HG03097 (cell line): Measurements from ENCODE around the gene ADGRD1.
"Not testable (repeated sequence)": the region's sequence is repeated elsewhere in the genome, so short reads cannot be mapped to it uniquely, and the experiment has no call there.

ENCODE experiments used
- ATAC-seq: cut with Tn5 transposase; IDR thresholded peaks from one replicate; pipeline ENCODE4 v1.9.1; 2021; ENCODE audit not compliant: unreplicated experiment, low FRiP score

Gene ADGRD1

GRCh38 chr12:131066886-131067490 is 113.3 kb downstream of the ADGRD1 start:
- no peak for ATAC-seq

- no peak for ATAC-seq
Measured at GRCh38 chr12:131067981-131068851, 114.5 kb downstream of the ADGRD1 start.

- not testable (repeated sequence) for ATAC-seq
Measured at GRCh38 chr12:131068926-131069720, 115.4 kb downstream of the ADGRD1 start.

GRCh38 chr12:131070136-131070535 is 116.4 kb downstream of the ADGRD1 start:
- ATAC-seq = not testable (repeated sequence)

GRCh38 chr12:131070668-131071067 is 117.0 kb downstream of the ADGRD1 start:
- not testable (repeated sequence) for ATAC-seq

- not testable (repeated sequence) for ATAC-seq
Measured at GRCh38 chr12:131071234-131071820, 117.6 kb downstream of the ADGRD1 start.

GRCh38 chr12:131071950-131072349 is 118.2 kb downstream of the ADGRD1 start:
- not testable (repeated sequence) for ATAC-seq

- ATAC-seq = no peak
Measured at GRCh38 chr12:131072451-131073230, 118.9 kb downstream of the ADGRD1 start.

- ATAC-seq = no peak
Measured at GRCh38 chr12:131074221-131075083, 120.7 kb downstream of the ADGRD1 start.

- ATAC-seq = no peak
Measured at GRCh38 chr12:131075194-131075593, 121.5 kb downstream of the ADGRD1 start.

GRCh38 chr12:131075611-131076010 is 121.9 kb downstream of the ADGRD1 start:
- ATAC-seq = no peak

GRCh38 chr12:131076296-131076695 is 122.6 kb downstream of the ADGRD1 start:
- ATAC-seq = no peak

- ATAC-seq = no peak
Measured at GRCh38 chr12:131076791-131077747, 123.4 kb downstream of the ADGRD1 start.

- no peak for ATAC-seq
Measured at GRCh38 chr12:131077931-131078391, 124.3 kb downstream of the ADGRD1 start.

GRCh38 chr12:131082290-131083194 is 128.8 kb downstream of the ADGRD1 start:
- ATAC-seq = no peak

GRCh38 chr12:131084341-131085011 is 130.8 kb downstream of the ADGRD1 start:
- no peak for ATAC-seq
